Testis (tissue), 3 donors: ENCODE measurements around the gene TRAK2. TPM values are rescaled to one million over a fixed set of nuclear protein-coding genes. Genes with fewer than 3 reads are reported as not detected.

ENCODE experiments used
- DNase-seq: peaks from one replicate; pipeline ENCODE4 v3.0.0-alpha.2; 2019
- H3K27ac ChIP-seq, 2 donors: fragments of 200-600 bp; sonication (generic); one replicate each; pipeline ENCODE4 v1.5.1; 2019
- H3K27me3 ChIP-seq: fragments of 200-600 bp; sonication (generic); one replicate; pipeline ENCODE4 v1.5.1; 2019
- H3K36me3 ChIP-seq: fragments of 200-600 bp; sonication (generic); one replicate; pipeline ENCODE4 v1.5.1; 2017; ENCODE audit warnings: low read depth; ENCODE audit errors: missing control alignments
- H3K4me1 ChIP-seq: fragments of 200-600 bp; sonication (generic); one replicate; pipeline ENCODE4 v1.5.1; 2019
- H3K4me3 ChIP-seq, 2 donors: fragments of 200-600 bp; sonication (generic); one replicate each; pipeline ENCODE4 v1.5.1; 2017 to 2019
- H3K9me3 ChIP-seq: fragments of 200-600 bp; sonication (generic); one replicate; pipeline ENCODE4 v1.5.1; 2017
- CTCF ChIP-seq, 3 experiments: fragments of 450-650 bp in 2 of 3; fragments of 200-600 bp in 1 of 3; sonication (generic) in 1 of 3; IDR thresholded peaks; one replicate each; pipeline ENCODE4 v1.5.1; 2016 to 2019; ENCODE audit warnings: antibody characterized with exemption in 3 of 3, mild to moderate bottlenecking in 2 of 3, moderate library complexity in 1 of 3
- POLR2A ChIP-seq: fragments of 450-650 bp; IDR thresholded peaks from one replicate; pipeline ENCODE4 v1.6.1; 2017; ENCODE audit warnings: antibody characterized with exemption, mild to moderate bottlenecking, moderate library complexity
- WGBS, 2 donors: methylation state at CpG; one replicate each; pipeline ENCODE4 v1.1.5; 2018; 5-methylcytosine and 5-hydroxymethylcytosine counted together
- intact Hi-C: fragments of 100-400 bp; cut with DNase I; formaldehyde crosslinking; loops from one replicate; pipeline ENCODE4 v1.15.1; 2023; ENCODE audit warnings: low total_unique reads
- polyA plus RNA-seq: library from polyadenylated mRNA; stranded (reverse); fragments of 350-450 nt; fragmentation: Illumina TruSeq; extraction: RNeasy Lipid Tissue Mini Kit (QIAGEN cat#74804); gene quantifications from one replicate; pipeline ENCODE4 v1.2.3, GENCODE V29; 2014; ENCODE audit warnings: low read depth, low replicate concordance; ENCODE audit not compliant: insufficient read depth
- total RNA-seq, 2 donors: library from RNA; depleted of rRNA; stranded (reverse); fragments of >200 nt; gene quantifications; one replicate each; pipeline ENCODE4 v1.2.3, GENCODE V29; 2016

The TRAK2 gene
- total and polyA plus RNA-seq, 3 donors from 2014 or later, result 13.7 to 16.7 (median 15.7) TPM

- intact Hi-C loops, result no loop called here
- Histone ChIP-seq H3K9me3 (no peaks in the 10 kb centered on the region), H3K27ac (no peak overlapping the region), H3K36me3 (no peaks in the 10 kb centered on the region), H3K4me1 (no peaks in the 10 kb centered on the region), H3K27me3 (no peaks in the 10 kb centered on the region), H3K4me3 (no peak overlapping the region)
- no peak for DNase-seq
- 88 to 92% methylated on average over 4 of the region's 4 CpGs for WGBS, 2 donors
- TF ChIP-seq CTCF (IDR thresholded peaks at IDR 0.05), result no peak
- TF ChIP-seq POLR2A, result no peak
These were observed 31.3 kb downstream of the TRAK2 start for GRCh38 chr2:201419986-201420385.

- TF ChIP-seq POLR2A, result no peak
- TF ChIP-seq CTCF (IDR thresholded peaks at IDR 0.05), result no peak
- WGBS, 2 donors, result 49 to 68% methylated on average over 3 of the region's 3 CpGs
- H3K9me3 ChIP-seq, result no peaks in the 10 kb centered on the region
- peak; percentile 48 for DNase-seq
- intact Hi-C loops, result no loop called here
- peaks cover 4% of the 10 kb centered on the region for H3K4me1 ChIP-seq
- H3K27ac ChIP-seq, result no peak overlapping the region
- no peaks in the 10 kb centered on the region for H3K27me3 ChIP-seq
- H3K36me3 ChIP-seq, result no peaks in the 10 kb centered on the region
- H3K4me3 ChIP-seq, result no peak overlapping the region
These were observed 32.1 kb downstream of the TRAK2 start for GRCh38 chr2:201419057-201419635.

GRCh38 chr2:201415149-201415548, 36.1 kb downstream of the TRAK2 start:
- Histone ChIP-seq H3K4me1 (peaks cover 10% of the 10 kb centered on the region), H3K27ac (no peak overlapping the region), H3K27me3 (no peaks in the 10 kb centered on the region), H3K9me3 (no peaks in the 10 kb centered on the region), H3K36me3 (no peaks in the 10 kb centered on the region), H3K4me3 (no peak overlapping the region)
- DNase-seq, result no peak
- TF ChIP-seq CTCF (IDR thresholded peaks at IDR 0.05), result no peak
- TF ChIP-seq POLR2A, result no peak
- intact Hi-C loops, result no loop called here
- 19 to 71% methylated on average over 2 of the region's 2 CpGs for WGBS, 2 donors

GRCh38 chr2:201414099-201415023, 36.9 kb downstream of the TRAK2 start:
- no peak for DNase-seq
- TF ChIP-seq POLR2A (no peak), CTCF (IDR thresholded peaks at IDR 0.05) (no peak)
- intact Hi-C loops, result no loop called here
- Histone ChIP-seq H3K9me3 (no peaks in the 10 kb centered on the region), H3K4me1 (peaks cover 10% of the 10 kb centered on the region), H3K27ac (peak overlapping the region in 1 of 2 donors; percentile 42), H3K4me3 (no peak overlapping the region), H3K27me3 (no peaks in the 10 kb centered on the region), H3K36me3 (no peaks in the 10 kb centered on the region)
- WGBS, 2 donors, result 28 to 29% methylated on average over 3 of the region's 3 CpGs
